ENCODE data around the gene GNB5. TPM values are rescaled to one million over a fixed set of nuclear protein-coding genes. Genes with fewer than 3 reads are reported as not detected.

The GNB5 gene
- total RNA-seq, 1 experiment from 2014 or later = 29.8 TPM

- Histone ChIP-seq H4K20me1 (ENCODE audit: control insufficient read depth, insufficient read depth, insufficient read length) (no peaks in the 10 kb centered on the region), H3K4ac (ENCODE audit: low read depth, low read length) (no peak overlapping the region), H3K14ac (ENCODE audit: insufficient read depth, low read length) (no peak overlapping the region), H4K8ac (replicated peaks; ENCODE audit: insufficient read length, low read depth, low read length) (no peak overlapping the region), H3K18ac (ENCODE audit: insufficient read length, low read depth, low read length) (no peak overlapping the region), H3K9me3 (ENCODE audit: control insufficient read depth, low read depth, low read length) (no peaks in the 10 kb centered on the region), H2BK15ac (ENCODE audit: low read depth, low read length) (no peak overlapping the region), H4K91ac (ENCODE audit: insufficient read length, low read depth, low read length) (no peak overlapping the region), H2AK5ac (ENCODE audit: insufficient read length, low read length) (no peak overlapping the region), H2BK12ac (ENCODE audit: insufficient read length, low read depth, low read length) (no peak overlapping the region), H3K4me2 (ENCODE audit: insufficient read depth, insufficient read length, low read length) (no peak overlapping the region), H2AFZ (ENCODE audit: low read length) (no peak overlapping the region), H3K9ac (ENCODE audit: extremely low read depth, insufficient read length, low read length) (no peak overlapping the region), H3K27ac (ENCODE audit: insufficient read length, low read depth, low read length) (no peak overlapping the region), H3T11ph (ENCODE audit: low read length) (no peak overlapping the region), H4K5ac (ENCODE audit: insufficient read length, low read depth, low read length) (no peak overlapping the region), H3K27me3 (ENCODE audit: insufficient read depth, low read length) (no peaks in the 10 kb centered on the region), H2BK20ac (ENCODE audit: low read depth, low read length, poor library complexity, severe bottlenecking) (no peak overlapping the region), H3K23me2 (ENCODE audit: insufficient read length, low read depth, low read length, poor library complexity, severe bottlenecking) (no peaks in the 10 kb centered on the region), H3K79me2 (ENCODE audit: insufficient read depth, low read length) (no peaks in the 10 kb centered on the region), H3K56ac (ENCODE audit: insufficient read length, low read depth, low read length) (no peak overlapping the region), H2BK120ac (ENCODE audit: low read depth, low read length, poor library complexity, severe bottlenecking) (no peak overlapping the region), H2BK5ac (ENCODE audit: insufficient read length, low read length) (no peak overlapping the region), H3K79me1 (ENCODE audit: insufficient read depth, low read depth, low read length, poor library complexity, severe bottlenecking) (no peaks in the 10 kb centered on the region), H3K4me1 (ENCODE audit: insufficient read depth, low read length) (no peaks in the 10 kb centered on the region), H3K23ac (ENCODE audit: insufficient read length, low read depth, low read length) (no peak overlapping the region)
- Mint-ChIP-seq H3K27ac (no peak overlapping the region; a peak in 1 of 7 replicates), H3K36me3 (ENCODE audit: insufficient read depth in 1 of 3, low read depth in 3 of 3) (peaks cover 13 to 80% (median 72%) of the 10 kb centered on the region in 3 experiments; a peak in 6 of 7 replicates), H3K27me3 (ENCODE audit: low read depth) (no peaks in the 10 kb centered on the region), H3K4me3 (no peak overlapping the region), H3K4me1 (no peaks in the 10 kb centered on the region), H3K9me3 (no peaks in the 10 kb centered on the region; a peak in 1 of 5 replicates)
- no peak for TF ChIP-seq CTCF (conservative IDR thresholded peaks at IDR 0.05)
- DNase-seq = no peak
- WGBS (ENCODE audit: extremely low coverage, insufficient read length, low lambda C conversion rate) = no CpG with 5 or more reads among the region's 3 CpGs
These were observed 47.0 kb upstream of the GNB5 start for GRCh38 chr15:52238149-52238548.

Data from H9 (cell line).